Uterus (tissue), 2 donors: ENCODE results near the gene NTNG1.

Source experiments
- POLR2A ChIP-seq, 2 donors: fragments of 450-650 bp; IDR thresholded peaks; one replicate each; pipeline ENCODE4 v1.6.1; 2016; ENCODE audit warnings: antibody characterized with exemption in 2 of 2, mild to moderate bottlenecking in 1 of 2, moderate library complexity in 1 of 2
- TF ChIP-seq, protein P1 (sequence below), 4 experiments: fragments of 200-600 bp in 2 of 4; fragments of 450-650 bp in 2 of 4; sonication (generic) in 2 of 4; IDR thresholded peaks; one replicate each; pipeline ENCODE4 v1.5.1; 2016 to 2019; ENCODE audit warnings: antibody characterized with exemption in 4 of 4, mild to moderate bottlenecking in 2 of 4, moderate library complexity in 1 of 4

GRCh38 chr1:107145637-107146036, 4.8 kb downstream of the NTNG1 start:
- TF ChIP-seq, protein P1, sequence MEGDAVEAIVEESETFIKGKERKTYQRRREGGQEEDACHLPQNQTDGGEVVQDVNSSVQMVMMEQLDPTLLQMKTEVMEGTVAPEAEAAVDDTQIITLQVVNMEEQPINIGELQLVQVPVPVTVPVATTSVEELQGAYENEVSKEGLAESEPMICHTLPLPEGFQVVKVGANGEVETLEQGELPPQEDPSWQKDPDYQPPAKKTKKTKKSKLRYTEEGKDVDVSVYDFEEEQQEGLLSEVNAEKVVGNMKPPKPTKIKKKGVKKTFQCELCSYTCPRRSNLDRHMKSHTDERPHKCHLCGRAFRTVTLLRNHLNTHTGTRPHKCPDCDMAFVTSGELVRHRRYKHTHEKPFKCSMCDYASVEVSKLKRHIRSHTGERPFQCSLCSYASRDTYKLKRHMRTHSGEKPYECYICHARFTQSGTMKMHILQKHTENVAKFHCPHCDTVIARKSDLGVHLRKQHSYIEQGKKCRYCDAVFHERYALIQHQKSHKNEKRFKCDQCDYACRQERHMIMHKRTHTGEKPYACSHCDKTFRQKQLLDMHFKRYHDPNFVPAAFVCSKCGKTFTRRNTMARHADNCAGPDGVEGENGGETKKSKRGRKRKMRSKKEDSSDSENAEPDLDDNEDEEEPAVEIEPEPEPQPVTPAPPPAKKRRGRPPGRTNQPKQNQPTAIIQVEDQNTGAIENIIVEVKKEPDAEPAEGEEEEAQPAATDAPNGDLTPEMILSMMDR (IDR thresholded peaks at IDR 0.05), result no peak
- TF ChIP-seq POLR2A (IDR thresholded peaks at IDR 0.05), result no peak
